WI38 (cell line): ENCODE measurements around the gene RAB27A.

Source experiments
- H3K4me3 ChIP-seq: 2 replicates; pipeline ENCODE4 v1.5.1; 2011; ENCODE audit warnings: low read depth, mild to moderate bottlenecking, control low read depth, low read length
- CTCF ChIP-seq: IDR thresholded peaks from 2 replicates; pipeline ENCODE4 v1.5.1; 2012; ENCODE audit warnings: low read depth, mild to moderate bottlenecking, control low read depth, low read length

Gene RAB27A

DNA sequence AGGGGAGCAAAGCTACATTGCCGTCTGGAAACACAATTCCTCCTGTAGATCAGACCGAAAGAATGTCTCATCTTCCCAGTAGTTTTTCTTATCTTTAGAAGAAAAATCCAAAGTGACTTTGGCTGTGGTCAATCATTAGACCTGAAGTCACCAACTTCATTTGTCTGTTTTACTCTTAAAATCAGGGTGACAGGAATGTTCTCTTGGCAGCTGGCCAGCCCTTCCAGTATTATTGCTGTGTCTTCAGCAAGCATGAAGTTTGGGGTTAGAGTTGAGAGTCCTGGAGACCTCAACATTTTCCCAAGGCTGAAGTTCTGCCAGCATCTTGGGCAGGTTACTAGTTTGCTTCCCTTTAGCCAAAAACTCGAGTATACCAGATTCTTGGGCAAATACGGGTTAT is 125.3 kb downstream of the RAB27A start:
- H3K4me3 ChIP-seq, result no peak overlapping the region
- TF ChIP-seq CTCF, result no peak
